ENCODE results near the gene INSL3. TPM values are rescaled to one million over a fixed set of nuclear protein-coding genes. Genes with fewer than 3 reads are reported as not detected.
A peak's percentile ranks its signal among the peaks of the same experiment; 100 is the strongest.

Gene INSL3
- total and polyA plus RNA-seq, 2 of the 8 experiments (the other 6 are each of a cell fraction or from before 2014, with no cell fraction given): 0.41 to 1.5 TPM

DNA sequence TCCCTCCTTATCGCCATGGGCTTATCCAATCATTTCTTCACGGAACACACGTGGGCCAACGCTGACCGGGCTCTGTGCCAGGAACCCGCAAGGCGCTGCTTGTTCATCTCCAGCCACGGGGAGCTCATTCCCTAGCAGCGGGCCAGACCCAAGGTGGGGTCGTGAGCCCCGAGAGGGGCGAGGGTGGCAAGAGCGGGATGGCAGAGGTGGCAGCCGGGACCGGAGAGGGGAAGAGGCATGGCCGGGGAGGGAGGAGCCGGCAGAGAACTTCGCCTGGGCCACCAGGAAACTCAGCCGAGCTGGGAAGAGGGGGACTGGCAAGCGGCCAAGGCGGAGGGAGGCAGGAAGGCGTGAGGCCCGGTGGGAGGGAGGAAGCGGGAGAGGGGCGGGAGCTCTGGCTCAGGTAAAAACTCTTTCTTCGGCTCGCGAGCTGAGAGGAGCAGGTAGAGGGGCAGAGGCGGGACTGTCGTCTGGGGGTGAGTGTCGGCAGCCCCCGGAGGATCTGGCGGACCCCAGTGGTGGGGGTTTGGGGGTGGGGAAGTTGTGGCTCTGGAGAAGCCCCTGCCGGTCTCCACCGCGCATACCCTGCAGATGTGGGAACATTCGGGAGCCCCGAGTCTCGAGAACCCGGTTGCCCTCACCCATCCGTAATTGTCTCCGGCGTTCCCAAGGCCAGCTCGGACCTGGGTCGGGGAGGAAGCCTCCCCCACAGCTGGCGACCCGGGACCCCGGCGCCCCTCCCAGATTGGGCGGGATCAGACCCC, 26.4 kb downstream of the INSL3 start, which contains the start of gene B3GNT3:
Gene B3GNT3, plus strand, starts transcription at position 408 of the 764 bp plus-strand sequence. CDS start 12,670 bp downstream, outside the sequence.
- no peaks in the 10 kb centered on the region for H4K20me1 ChIP-seq (replicated peaks in 1 of 2; ENCODE audit: control insufficient read depth in 1 of 2, insufficient read depth in 2 of 2, low read length in 2 of 2)
- H3K9ac ChIP-seq (replicated peaks in 1 of 4; ENCODE audit: extremely low read depth in 1 of 4, low read depth in 3 of 4, low read length in 3 of 4): peak within 1 kb of the TSS in 1 of 4 experiments; percentile 9; a peak in 1 of 7 replicates
- peaks cover 0 to 6% (median 4%) of the 10 kb centered on the region in 4 experiments; a peak in 5 of 7 replicates for H3K4me1 ChIP-seq (replicated peaks in 1 of 4; ENCODE audit: control insufficient read depth in 3 of 4, insufficient read depth in 4 of 4, low read length in 3 of 4)
- H4K5ac ChIP-seq (ENCODE audit: insufficient read length, low read depth, low read length): no peak within 1 kb of the TSS
- H2AFZ ChIP-seq (ENCODE audit: low read length): peak within 1 kb of the TSS; percentile 47; the same call in 1 of the 2 replicates
- H3K14ac ChIP-seq (ENCODE audit: insufficient read length): no peak within 1 kb of the TSS
- H3K36me3 ChIP-seq (ENCODE audit: control insufficient read depth in 2 of 4, insufficient read depth in 4 of 4, low read length in 3 of 4): no peaks in the 10 kb centered on the region
- H4K91ac ChIP-seq (replicated peaks; ENCODE audit: insufficient read length, low read length): peak within 1 kb of the TSS; percentile 66
- no peaks in the 10 kb centered on the region for H3K9me3 ChIP-seq (ENCODE audit: insufficient read depth in 2 of 2, low read depth in 1 of 2, low read length in 1 of 2)
- no peak within 1 kb of the TSS for H3K23ac ChIP-seq (ENCODE audit: insufficient read length)
- POLR2A ChIA-PET (ENCODE audit: partially characterized antibody): interaction anchor here (0.8 to 3.7 kb wide), 8 partner anchors 10 to 238 kb away, joined by 3 to 12 read pairs (median 5); partner anchors contain the start of gene RPL18A
- no peaks in the 10 kb centered on the region for H3K79me1 ChIP-seq (ENCODE audit: low read depth, low read length)
- peak in 1 of 2 experiments; percentile 81 for DNase-seq (ENCODE audit: low read depth in 1 of 2, low spot score in 2 of 2)
- no peak within 1 kb of the TSS for H2BK120ac ChIP-seq (replicated peaks; ENCODE audit: low read depth, low read length)
- H3K18ac ChIP-seq (ENCODE audit: extremely low read depth, low read length): peak within 1 kb of the TSS; percentile 51
- H2BK12ac ChIP-seq (ENCODE audit: low read depth, low read length): peak within 1 kb of the TSS; percentile 80; the same call in 1 of the 2 replicates
- no peak within 1 kb of the TSS for H3K56ac ChIP-seq (replicated peaks; ENCODE audit: insufficient read length, low read depth, low read length)
- FAIRE-seq: no peak
- no peaks in the 10 kb centered on the region for H3K79me2 ChIP-seq (ENCODE audit: control insufficient read depth in 1 of 2, insufficient read depth in 2 of 2, low read length in 2 of 2)
- peak within 1 kb of the TSS; percentile 40 to 69 (median 58) for H3K4me3 ChIP-seq (ENCODE audit: extremely low read depth in 1 of 4, insufficient read depth in 2 of 4, low read depth in 3 of 4, low read length in 4 of 4)
- H3K27ac ChIP-seq (ENCODE audit: low read depth, low read length): no peak within 1 kb of the TSS
- H3K4me2 ChIP-seq (ENCODE audit: insufficient read depth in 1 of 2, low read depth in 2 of 2, low read length in 2 of 2): peak within 1 kb of the TSS; percentile 71 to 80
- H3K27me3 ChIP-seq (replicated peaks in 1 of 4; ENCODE audit: control insufficient read depth in 3 of 4, extremely low read depth in 1 of 4, insufficient read depth in 3 of 4, low read length in 3 of 4): peaks cover 0 to 9% (median 7%) of the 10 kb centered on the region in 4 experiments; a peak in 6 of 7 replicates
- H2BK15ac ChIP-seq (ENCODE audit: low read length): peak within 1 kb of the TSS; percentile 46; the same call in 1 of the 2 replicates
- peaks cover 12% of the 10 kb centered on the region; the same call in 1 of the 2 replicates for H3K23me2 ChIP-seq (ENCODE audit: low read depth, low read length)
- CTCF ChIA-PET (ENCODE audit: partially characterized antibody): interaction anchor here (0.9 to 2.7 kb wide), 11 partner anchors 10 to 199 kb away, joined by 3 to 11 read pairs (median 3); partner anchors contain the start of gene RPL18A
- WGBS, 2 experiments (ENCODE audit: extremely low coverage in 1 of 2, insufficient coverage in 1 of 2, insufficient read length in 1 of 2, insufficient replicate concordance in 2 of 2, low coverage in 1 of 2, low lambda C conversion rate in 2 of 2, missing lambda C conversion rate in 1 of 2): 10% methylated on average over 44 of the region's 50 CpGs; no CpG with 5 or more reads in 1 of the 2 experiments
- H2BK20ac ChIP-seq (ENCODE audit: low read length): peak within 1 kb of the TSS; percentile 34; the same call in 1 of the 2 replicates
- H2BK5ac ChIP-seq (ENCODE audit: low read depth, low read length): no peak within 1 kb of the TSS; the same call in 1 of the 2 replicates
- H4K8ac ChIP-seq (ENCODE audit: extremely low read depth, insufficient read depth, low read length): peak within 1 kb of the TSS; percentile 29; the same call in 1 of the 2 replicates
- peak within 1 kb of the TSS; percentile 53 for H3K4ac ChIP-seq (replicated peaks; ENCODE audit: insufficient read length, low read depth, low read length)
- H2AK5ac ChIP-seq (ENCODE audit: low read depth, low read length): no peak within 1 kb of the TSS
- TF ChIP-seq RNF2 (IDR thresholded peaks at IDR 0.05; ENCODE audit: borderline replicate concordance, low read depth, low read length, missing control alignments, poor library complexity, severe bottlenecking): no peak
- TF ChIP-seq BCL11A (IDR thresholded peaks at IDR 0.05; ENCODE audit: low read depth in 2 of 2, low read length in 2 of 2): no peak
- no peak for TF ChIP-seq FOSL1 (IDR thresholded peaks at IDR 0.05; ENCODE audit: insufficient read depth, low read depth, low read length)
- TF ChIP-seq, protein P1, sequence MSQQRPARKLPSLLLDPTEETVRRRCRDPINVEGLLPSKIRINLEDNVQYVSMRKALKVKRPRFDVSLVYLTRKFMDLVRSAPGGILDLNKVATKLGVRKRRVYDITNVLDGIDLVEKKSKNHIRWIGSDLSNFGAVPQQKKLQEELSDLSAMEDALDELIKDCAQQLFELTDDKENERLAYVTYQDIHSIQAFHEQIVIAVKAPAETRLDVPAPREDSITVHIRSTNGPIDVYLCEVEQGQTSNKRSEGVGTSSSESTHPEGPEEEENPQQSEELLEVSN (IDR thresholded peaks at IDR 0.05): no peak
- no peak for TF ChIP-seq JUND (IDR thresholded peaks at IDR 0.05; ENCODE audit: low read length)
- TF ChIP-seq PHF8 (conservative IDR thresholded peaks at IDR 0.05; ENCODE audit: low read depth, low read length): no peak
- TF ChIP-seq TEAD4 (IDR thresholded peaks at IDR 0.05; ENCODE audit: low read depth, low read length): no peak
- TF ChIP-seq POLR2AphosphoS5 (IDR thresholded peaks at IDR 0.05; ENCODE audit: low read depth, low read length): no peak

All from H1 (cell line).